HepG2 (cell line): ENCODE results near the gene SPNS3.

Source experiments
- ZBTB7A ChIP-seq: sonication (generic); formaldehyde crosslinking; IDR thresholded peaks from 2 replicates; pipeline ENCODE4 v1.8.0; 2022; ENCODE audit warnings: mild to moderate bottlenecking, missing genetic modification reagents
- ZFP36 ChIP-seq: fragments of 150-350 bp; IDR thresholded peaks from 2 replicates; pipeline ENCODE4 v1.6.1; 2018; ENCODE audit warnings: borderline replicate concordance, low read length, low read depth; ENCODE audit not compliant: partially characterized antibody
- TF ChIP-seq, protein P1 (sequence below): IDR thresholded peaks from 2 replicates; pipeline ENCODE4 v1.6.1; 2012; ENCODE audit warnings: low read length, improper control_type of control experiment
- TF ChIP-seq, protein P2 (sequence below): sonication (generic); formaldehyde crosslinking; IDR thresholded peaks from 2 replicates; pipeline ENCODE4 v1.5.1; 2020; ENCODE audit warnings: mild to moderate bottlenecking, missing genetic modification reagents, borderline replicate concordance
- TF ChIP-seq, protein P3 (sequence below): IDR thresholded peaks from 2 replicates; pipeline ENCODE4 v1.6.1; 2012; ENCODE audit warnings: inconsistent platforms
- TF ChIP-seq, protein P4 (sequence below): sonication (generic); formaldehyde crosslinking; IDR thresholded peaks from 2 replicates; pipeline ENCODE4 v1.4.0; 2020; ENCODE audit warnings: mild to moderate bottlenecking, missing genetic modification reagents

DNA sequence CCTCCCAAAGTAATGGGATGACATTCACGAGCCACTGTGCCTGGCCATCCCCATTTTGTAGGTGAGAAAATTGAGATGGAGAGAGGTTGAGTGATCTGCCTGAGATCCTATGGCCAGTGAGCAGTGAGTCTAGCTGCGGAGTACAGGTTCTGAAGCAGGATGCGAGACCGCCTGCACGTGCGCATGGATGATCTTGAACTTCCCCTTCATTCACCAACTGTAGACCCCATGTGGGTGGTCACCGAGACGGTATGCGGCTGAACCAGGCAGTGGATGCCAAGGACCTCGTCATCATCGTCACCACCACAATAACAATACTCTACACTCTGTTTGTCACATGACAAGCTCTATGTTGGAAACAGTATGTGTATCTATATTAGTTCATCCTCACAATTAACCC, 6.2 kb upstream of the SPNS3 start:
- TF ChIP-seq, protein P1, sequence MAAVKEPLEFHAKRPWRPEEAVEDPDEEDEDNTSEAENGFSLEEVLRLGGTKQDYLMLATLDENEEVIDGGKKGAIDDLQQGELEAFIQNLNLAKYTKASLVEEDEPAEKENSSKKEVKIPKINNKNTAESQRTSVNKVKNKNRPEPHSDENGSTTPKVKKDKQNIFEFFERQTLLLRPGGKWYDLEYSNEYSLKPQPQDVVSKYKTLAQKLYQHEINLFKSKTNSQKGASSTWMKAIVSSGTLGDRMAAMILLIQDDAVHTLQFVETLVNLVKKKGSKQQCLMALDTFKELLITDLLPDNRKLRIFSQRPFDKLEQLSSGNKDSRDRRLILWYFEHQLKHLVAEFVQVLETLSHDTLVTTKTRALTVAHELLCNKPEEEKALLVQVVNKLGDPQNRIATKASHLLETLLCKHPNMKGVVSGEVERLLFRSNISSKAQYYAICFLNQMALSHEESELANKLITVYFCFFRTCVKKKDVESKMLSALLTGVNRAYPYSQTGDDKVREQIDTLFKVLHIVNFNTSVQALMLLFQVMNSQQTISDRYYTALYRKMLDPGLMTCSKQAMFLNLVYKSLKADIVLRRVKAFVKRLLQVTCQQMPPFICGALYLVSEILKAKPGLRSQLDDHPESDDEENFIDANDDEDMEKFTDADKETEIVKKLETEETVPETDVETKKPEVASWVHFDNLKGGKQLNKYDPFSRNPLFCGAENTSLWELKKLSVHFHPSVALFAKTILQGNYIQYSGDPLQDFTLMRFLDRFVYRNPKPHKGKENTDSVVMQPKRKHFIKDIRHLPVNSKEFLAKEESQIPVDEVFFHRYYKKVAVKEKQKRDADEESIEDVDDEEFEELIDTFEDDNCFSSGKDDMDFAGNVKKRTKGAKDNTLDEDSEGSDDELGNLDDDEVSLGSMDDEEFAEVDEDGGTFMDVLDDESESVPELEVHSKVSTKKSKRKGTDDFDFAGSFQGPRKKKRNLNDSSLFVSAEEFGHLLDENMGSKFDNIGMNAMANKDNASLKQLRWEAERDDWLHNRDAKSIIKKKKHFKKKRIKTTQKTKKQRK: no peak
- TF ChIP-seq ZFP36 (no peak), ZBTB7A (no peak)
- TF ChIP-seq, protein P2, sequence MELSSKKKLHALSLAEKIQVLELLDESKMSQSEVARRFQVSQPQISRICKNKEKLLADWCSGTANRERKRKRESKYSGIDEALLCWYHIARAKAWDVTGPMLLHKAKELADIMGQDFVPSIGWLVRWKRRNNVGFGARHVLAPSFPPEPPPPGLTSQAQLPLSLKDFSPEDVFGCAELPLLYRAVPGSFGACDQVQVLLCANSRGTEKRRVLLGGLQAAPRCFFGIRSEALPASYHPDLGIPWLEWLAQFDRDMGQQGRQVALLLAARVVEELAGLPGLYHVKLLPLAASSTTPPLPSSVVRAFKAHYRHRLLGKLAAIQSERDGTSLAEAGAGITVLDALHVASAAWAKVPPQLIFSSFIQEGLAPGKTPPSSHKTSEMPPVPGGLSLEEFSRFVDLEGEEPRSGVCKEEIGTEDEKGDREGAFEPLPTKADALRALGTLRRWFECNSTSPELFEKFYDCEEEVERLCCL: no peak
- TF ChIP-seq, protein P3, sequence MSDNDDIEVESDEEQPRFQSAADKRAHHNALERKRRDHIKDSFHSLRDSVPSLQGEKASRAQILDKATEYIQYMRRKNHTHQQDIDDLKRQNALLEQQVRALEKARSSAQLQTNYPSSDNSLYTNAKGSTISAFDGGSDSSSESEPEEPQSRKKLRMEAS: no peak
- TF ChIP-seq, protein P4, sequence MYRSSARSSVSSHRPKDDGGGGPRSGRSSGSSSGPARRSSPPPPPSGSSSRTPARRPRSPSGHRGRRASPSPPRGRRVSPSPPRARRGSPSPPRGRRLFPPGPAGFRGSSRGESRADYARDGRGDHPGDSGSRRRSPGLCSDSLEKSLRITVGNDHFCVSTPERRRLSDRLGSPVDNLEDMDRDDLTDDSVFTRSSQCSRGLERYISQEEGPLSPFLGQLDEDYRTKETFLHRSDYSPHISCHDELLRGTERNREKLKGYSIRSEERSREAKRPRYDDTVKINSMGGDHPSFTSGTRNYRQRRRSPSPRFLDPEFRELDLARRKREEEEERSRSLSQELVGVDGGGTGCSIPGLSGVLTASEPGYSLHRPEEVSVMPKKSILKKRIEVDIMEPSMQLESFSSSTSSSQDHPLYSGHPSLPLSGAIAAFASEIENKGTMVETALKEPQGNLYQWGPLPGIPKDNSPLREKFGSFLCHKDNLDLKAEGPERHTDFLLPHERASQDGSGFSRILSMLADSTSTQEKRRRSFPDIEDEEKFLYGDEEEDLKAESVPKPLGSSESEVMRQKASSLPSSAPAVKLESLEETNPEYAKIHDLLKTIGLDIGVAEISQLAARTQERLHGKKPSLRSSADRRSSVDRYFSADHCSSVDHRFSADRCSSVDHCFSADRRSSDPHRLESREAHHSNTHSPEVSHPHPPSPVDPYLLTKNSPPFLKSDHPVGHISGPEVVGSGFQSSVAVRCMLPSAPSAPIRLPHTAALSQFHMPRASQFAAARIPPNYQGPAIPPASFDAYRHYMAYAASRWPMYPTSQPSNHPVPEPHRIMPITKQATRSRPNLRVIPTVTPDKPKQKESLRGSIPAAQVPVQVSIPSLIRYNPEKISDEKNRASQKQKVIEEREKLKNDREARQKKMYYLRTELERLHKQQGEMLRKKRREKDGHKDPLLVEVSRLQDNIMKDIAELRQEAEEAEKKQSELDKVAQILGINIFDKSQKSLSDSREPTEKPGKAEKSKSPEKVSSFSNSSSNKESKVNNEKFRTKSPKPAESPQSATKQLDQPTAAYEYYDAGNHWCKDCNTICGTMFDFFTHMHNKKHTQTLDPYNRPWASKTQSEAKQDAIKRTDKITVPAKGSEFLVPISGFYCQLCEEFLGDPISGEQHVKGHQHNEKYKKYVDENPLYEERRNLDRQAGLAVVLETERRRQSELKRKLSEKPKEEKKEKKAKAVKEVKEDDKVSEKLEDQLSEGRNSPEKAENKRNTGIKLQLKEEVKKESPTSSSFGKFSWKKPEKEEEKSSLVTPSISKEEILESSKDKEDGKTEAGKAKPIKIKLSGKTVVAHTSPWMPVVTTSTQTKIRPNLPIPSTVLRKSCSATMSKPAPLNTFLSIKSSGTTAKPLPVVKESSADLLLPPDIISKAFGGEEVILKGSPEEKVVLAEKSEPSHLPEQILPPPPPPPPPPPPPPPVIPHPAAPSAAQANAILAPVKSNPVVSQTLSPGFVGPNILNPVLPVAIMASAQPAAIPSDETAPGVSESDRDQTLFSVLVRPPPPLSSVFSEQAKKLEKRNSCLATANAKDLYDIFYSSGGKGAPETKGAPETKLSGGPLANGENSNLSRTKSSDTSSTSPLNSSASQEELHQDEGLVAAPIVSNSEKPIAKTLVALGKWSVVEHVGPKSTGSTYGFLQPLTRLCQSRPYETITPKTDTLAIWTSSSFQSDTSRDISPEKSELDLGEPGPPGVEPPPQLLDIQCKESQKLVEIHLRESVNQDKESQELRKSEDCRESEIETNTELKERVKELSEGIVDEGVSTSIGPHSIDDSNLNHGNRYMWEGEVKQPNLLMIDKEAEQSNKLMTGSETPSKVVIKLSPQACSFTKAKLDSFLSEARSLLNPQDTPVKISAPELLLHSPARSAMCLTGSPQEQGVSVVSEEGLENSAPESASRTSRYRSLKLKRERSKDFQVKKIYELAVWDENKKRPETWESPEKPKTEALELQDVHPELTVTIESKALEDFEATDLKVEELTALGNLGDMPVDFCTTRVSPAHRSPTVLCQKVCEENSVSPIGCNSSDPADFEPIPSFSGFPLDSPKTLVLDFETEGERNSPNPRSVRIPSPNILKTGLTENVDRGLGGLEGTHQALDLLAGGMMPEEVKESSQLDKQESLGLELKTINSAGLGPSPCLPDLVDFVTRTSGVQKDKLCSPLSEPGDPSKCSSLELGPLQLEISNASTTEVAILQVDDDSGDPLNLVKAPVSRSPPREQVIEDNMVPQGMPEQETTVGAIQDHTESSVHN (CRISPR knock-in tag): no peak
